Lung microvascular endothelial cell (primary cell): Measurements from ENCODE around the gene DSCAML1. TPM values are rescaled to one million over a fixed set of nuclear protein-coding genes. Genes with fewer than 3 reads are reported as not detected.
"Not testable (repeated sequence)": the region's sequence is repeated elsewhere in the genome, so short reads cannot be mapped to it uniquely, and the experiment has no call there.

Source experiments
- DNase-seq, 2 donors: peaks; one replicate each; pipeline versions ENCODE4 v3.0.0 to v3.0.0-alpha.2; 2010; ENCODE audit warnings: low read depth in 2 of 2
- total RNA-seq: library from RNA; depleted of rRNA; stranded (reverse); fragments of >200 nt; gene quantifications from 2 replicates; pipeline ENCODE4 v1.2.1, GENCODE V29; 2014

Gene DSCAML1
- total RNA-seq, 1 donor from 2014 or later = under 0.01 TPM

- DNase-seq = no peak
Measured at GRCh38 chr11:117765068-117765467, 31.9 kb downstream of the DSCAML1 start.

GRCh38 chr11:117763465-117763864 is 33.6 kb downstream of the DSCAML1 start:
- not testable (repeated sequence) for DNase-seq

- no peak for DNase-seq
Measured at GRCh38 chr11:117761993-117762392, 35.0 kb downstream of the DSCAML1 start.

- DNase-seq = no peak
Measured at GRCh38 chr11:117759305-117759704, 37.7 kb downstream of the DSCAML1 start.

GRCh38 chr11:117754030-117754429 is 43.0 kb downstream of the DSCAML1 start:
- DNase-seq = no peak

- DNase-seq = no peak
Measured at GRCh38 chr11:117752721-117753237, 44.2 kb downstream of the DSCAML1 start.

- DNase-seq = no peak
Measured at GRCh38 chr11:117752071-117752470, 44.9 kb downstream of the DSCAML1 start.

- DNase-seq = no peak
Measured at GRCh38 chr11:117750916-117751662, 45.9 kb downstream of the DSCAML1 start.

GRCh38 chr11:117750357-117750756 is 46.7 kb downstream of the DSCAML1 start:
- no peak for DNase-seq

- no peak for DNase-seq
Measured at GRCh38 chr11:117749541-117749910, 47.5 kb downstream of the DSCAML1 start.

GRCh38 chr11:117748771-117749540 is 48.1 kb downstream of the DSCAML1 start:
- no peak for DNase-seq

GRCh38 chr11:117747892-117748291 is 49.1 kb downstream of the DSCAML1 start:
- no peak for DNase-seq

GRCh38 chr11:117745346-117745745 is 51.7 kb downstream of the DSCAML1 start:
- no peak for DNase-seq

- DNase-seq = no peak
Measured at GRCh38 chr11:117744471-117745150, 52.4 kb downstream of the DSCAML1 start.

GRCh38 chr11:117743121-117743815 is 53.7 kb downstream of the DSCAML1 start:
- DNase-seq = no peak

GRCh38 chr11:117738246-117738957 is 58.6 kb downstream of the DSCAML1 start:
- no peak for DNase-seq

- no peak for DNase-seq
Measured at GRCh38 chr11:117735350-117735977, 61.6 kb downstream of the DSCAML1 start.

GRCh38 chr11:117734601-117735024 is 62.4 kb downstream of the DSCAML1 start:
- DNase-seq = no peak

- DNase-seq = no peak
Measured at GRCh38 chr11:117733316-117733715, 63.7 kb downstream of the DSCAML1 start.

- no peak for DNase-seq
Measured at GRCh38 chr11:117731722-117732290, 65.2 kb downstream of the DSCAML1 start.
